Kidney (tissue), 14 donors: Measurements from ENCODE around the gene FAM81A. TPM values are rescaled to one million over a fixed set of nuclear protein-coding genes. Genes with fewer than 3 reads are reported as not detected.

Experiments
- DNase-seq, 5 donors: peaks; one replicate each; pipeline ENCODE4 v3.0.0-alpha.2; 2013 to 2020
- FAIRE-seq: peaks from 2 replicates; lab custom pipeline; 2012; peaks lifted over from hg19 to GRCh38; lab: Jason Lieb, UNC
- H3K27ac ChIP-seq, 2 donors: one replicate each; pipeline ENCODE4 v1.7.0; 2013; ENCODE audit warnings: low read depth in 2 of 2, low read length in 2 of 2, inconsistent platforms in 1 of 2
- H3K27me3 ChIP-seq: one replicate; pipeline ENCODE4 v1.7.1; 2013; ENCODE audit warnings: low read length, inconsistent platforms; ENCODE audit not compliant: control insufficient read depth, insufficient read depth
- H3K36me3 ChIP-seq, 3 donors: one replicate each; pipeline versions ENCODE4 v1.7.0 to v1.7.1; 2013; ENCODE audit warnings: low read length in 3 of 3, control low read depth in 1 of 3, inconsistent platforms in 1 of 3; ENCODE audit not compliant: insufficient read depth in 3 of 3, control insufficient read depth in 2 of 3
- H3K4me1 ChIP-seq, 3 donors: one replicate each; pipeline versions ENCODE4 v1.7.0 to v1.7.1; 2013; ENCODE audit warnings: low read length in 3 of 3, inconsistent platforms in 1 of 3, low read depth in 1 of 3; ENCODE audit not compliant: control insufficient read depth in 2 of 3, insufficient read depth in 2 of 3
- H3K4me3 ChIP-seq, 3 donors: one replicate each; pipeline versions ENCODE4 v1.7.0 to v1.8.1; 2013; ENCODE audit warnings: low read length in 3 of 3, control low read depth in 1 of 3, inconsistent platforms in 1 of 3
- H3K9ac ChIP-seq, 3 donors: one replicate each; pipeline versions ENCODE4 v1.7.0 to v1.7.1; 2013; ENCODE audit warnings: low read length in 3 of 3, control low read depth in 1 of 3, inconsistent platforms in 1 of 3
- H3K9me3 ChIP-seq, 3 donors: one replicate each; pipeline versions ENCODE4 v1.7.0 to v1.7.1; 2013; ENCODE audit warnings: low read length in 3 of 3, control low read depth in 1 of 3, inconsistent platforms in 1 of 3; ENCODE audit not compliant: control insufficient read depth in 2 of 3, insufficient read depth in 1 of 3
- intact Hi-C: fragments of 100-400 bp; cut with DNase I; formaldehyde crosslinking; loops from one replicate; pipeline ENCODE4 v1.11.1; 2022
- polyA plus RNA-seq: library from polyadenylated mRNA; stranded (reverse); fragments of 350-450 nt; fragmentation: Illumina TruSeq; extraction: RNeasy Lipid Tissue Mini Kit (QIAGEN cat#74804); gene quantifications from one replicate; pipeline ENCODE4 v1.2.3, GENCODE V29; 2014; ENCODE audit warnings: low read depth, low replicate concordance; ENCODE audit not compliant: insufficient read depth
- total RNA-seq: library from RNA; stranded (reverse); fragmentation: NEBNext Ultra II Directional; extraction: Animal tissue kit (Norgen Biotek cat#: 25700); gene quantifications from one replicate; pipeline ENCODE4 v1.2.1, GENCODE V29; 2021
- TF ChIP-seq, protein P1 (sequence below): IDR thresholded peaks from 3 replicates; pipeline ENCODE4 v1.5.1; 2012; ENCODE audit warnings: mild to moderate bottlenecking, moderate library complexity, borderline replicate concordance; ENCODE audit not compliant: insufficient read depth; ENCODE audit errors: extremely low read depth
- donor health status: control.
- donor health status: control.
- donor health status: control.
- donor health status: control.
- donor health status: control.
- donor health status: DM: yes; HTN: yes; CAD: no.
- donor health status: Normal renal cell carcinoma (clear cell type).

The FAM81A gene
- total and polyA plus RNA-seq, 2 donors from 2014 or later: 10.4 TPM

DNA sequence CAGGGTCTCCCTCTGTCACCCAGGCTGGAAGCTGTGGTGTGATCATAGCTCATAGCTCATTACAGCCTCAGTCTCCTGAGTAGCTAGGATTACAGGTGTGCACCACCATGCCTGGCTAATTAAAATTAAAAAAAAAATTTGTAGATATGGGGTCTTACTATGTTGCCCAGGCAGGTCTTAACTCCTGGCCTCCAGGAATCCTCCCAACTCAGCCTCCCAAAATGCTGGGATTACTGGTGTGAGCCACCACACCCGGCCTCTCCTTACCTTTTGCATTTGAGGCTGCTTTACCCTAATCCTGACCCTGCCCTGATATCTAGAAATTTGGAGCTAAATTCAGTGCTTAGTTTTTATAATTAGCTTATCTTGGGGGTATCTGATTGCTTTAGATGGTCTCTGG lies 90.4 kb downstream of the FAM81A start:
- no peak for DNase-seq
- no peak for FAIRE-seq
- TF ChIP-seq, protein P1, sequence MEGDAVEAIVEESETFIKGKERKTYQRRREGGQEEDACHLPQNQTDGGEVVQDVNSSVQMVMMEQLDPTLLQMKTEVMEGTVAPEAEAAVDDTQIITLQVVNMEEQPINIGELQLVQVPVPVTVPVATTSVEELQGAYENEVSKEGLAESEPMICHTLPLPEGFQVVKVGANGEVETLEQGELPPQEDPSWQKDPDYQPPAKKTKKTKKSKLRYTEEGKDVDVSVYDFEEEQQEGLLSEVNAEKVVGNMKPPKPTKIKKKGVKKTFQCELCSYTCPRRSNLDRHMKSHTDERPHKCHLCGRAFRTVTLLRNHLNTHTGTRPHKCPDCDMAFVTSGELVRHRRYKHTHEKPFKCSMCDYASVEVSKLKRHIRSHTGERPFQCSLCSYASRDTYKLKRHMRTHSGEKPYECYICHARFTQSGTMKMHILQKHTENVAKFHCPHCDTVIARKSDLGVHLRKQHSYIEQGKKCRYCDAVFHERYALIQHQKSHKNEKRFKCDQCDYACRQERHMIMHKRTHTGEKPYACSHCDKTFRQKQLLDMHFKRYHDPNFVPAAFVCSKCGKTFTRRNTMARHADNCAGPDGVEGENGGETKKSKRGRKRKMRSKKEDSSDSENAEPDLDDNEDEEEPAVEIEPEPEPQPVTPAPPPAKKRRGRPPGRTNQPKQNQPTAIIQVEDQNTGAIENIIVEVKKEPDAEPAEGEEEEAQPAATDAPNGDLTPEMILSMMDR: no peak
- intact Hi-C loops: no loop called here
- H3K4me1 ChIP-seq: no peaks in the 10 kb centered on the region
- H3K36me3 ChIP-seq: no peaks in the 10 kb centered on the region
- H3K9ac ChIP-seq: no peak overlapping the region
- no peak overlapping the region for H3K27ac ChIP-seq
- H3K27me3 ChIP-seq: no peaks in the 10 kb centered on the region
- H3K4me3 ChIP-seq: no peak overlapping the region
- no peaks in the 10 kb centered on the region for H3K9me3 ChIP-seq

DNA sequence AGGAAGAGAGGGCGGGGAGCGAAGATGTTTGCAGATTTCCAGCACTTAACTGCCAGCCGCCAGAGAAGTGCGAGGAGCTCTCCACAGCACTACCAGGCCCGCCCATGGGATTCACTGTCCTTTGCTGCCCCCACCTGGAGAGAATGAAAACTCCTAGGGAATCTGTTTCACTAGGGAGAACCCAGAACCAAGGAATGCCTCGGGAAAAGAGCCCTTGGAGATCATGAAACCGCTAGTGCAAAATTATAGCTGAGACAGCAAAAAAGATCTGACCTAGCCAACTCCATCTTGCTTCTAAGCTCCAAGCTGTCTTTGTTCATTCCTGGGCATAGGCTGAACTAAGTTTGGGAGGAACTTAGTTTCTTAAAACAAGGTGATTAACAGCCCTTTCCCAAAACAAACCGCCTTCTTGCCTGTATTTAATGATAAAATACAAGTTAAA lies 91.0 kb downstream of the FAM81A start:
- Histone ChIP-seq H3K27ac (no peak overlapping the region), H3K9me3 (no peaks in the 10 kb centered on the region), H3K36me3 (no peaks in the 10 kb centered on the region), H3K27me3 (no peaks in the 10 kb centered on the region), H3K4me3 (no peak overlapping the region), H3K9ac (no peak overlapping the region), H3K4me1 (no peaks in the 10 kb centered on the region)
- intact Hi-C loops: no loop called here
- FAIRE-seq (peak; percentile 47), DNase-seq (peak; percentile 84 to 96 (median 93))
- TF ChIP-seq, protein P1: peak; percentile 80

DNA sequence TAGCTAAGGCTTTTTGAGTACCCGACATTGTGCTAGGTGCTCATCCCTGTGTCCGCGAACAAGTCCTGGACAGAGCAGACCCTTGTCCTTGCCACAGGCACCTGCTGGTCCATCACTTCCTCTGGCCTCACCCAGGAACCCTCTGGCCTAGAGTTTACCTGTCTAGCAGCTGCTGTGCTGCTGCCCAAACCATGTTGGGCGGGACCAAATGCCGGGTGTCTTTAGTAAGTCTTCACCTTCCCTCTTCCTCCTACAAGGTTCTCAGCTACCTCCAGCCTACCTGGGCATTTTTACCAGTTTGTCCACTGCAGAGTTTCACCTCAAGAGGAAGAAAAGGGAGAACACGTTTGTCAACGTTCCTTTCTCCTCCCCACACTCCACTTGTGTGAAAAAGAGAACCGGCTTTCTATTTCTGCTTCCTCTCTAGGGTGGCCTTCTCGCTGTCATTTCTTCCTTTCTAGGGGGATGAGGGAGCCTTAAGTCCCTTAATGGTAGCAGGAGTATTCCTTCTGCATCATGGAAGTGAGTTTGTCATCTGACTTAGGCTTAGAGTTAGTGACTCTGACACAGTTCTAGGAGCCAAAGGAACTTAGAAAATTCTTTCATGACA lies 93.2 kb downstream of the FAM81A start:
- Histone ChIP-seq H3K4me3 (no peak overlapping the region), H3K9me3 (no peaks in the 10 kb centered on the region), H3K27me3 (no peaks in the 10 kb centered on the region), H3K27ac (no peak overlapping the region), H3K4me1 (no peaks in the 10 kb centered on the region), H3K9ac (no peak overlapping the region), H3K36me3 (no peaks in the 10 kb centered on the region)
- intact Hi-C loops: no loop called here
- FAIRE-seq (no peak), DNase-seq (no peak)
- TF ChIP-seq, protein P1: no peak
